Neural cell (in vitro differentiated cells): ENCODE results near the gene TANGO6. TPM values are rescaled to one million over a fixed set of nuclear protein-coding genes. Genes with fewer than 3 reads are reported as not detected.

Source experiments
- H2AFZ ChIP-seq: fragments of 200-600, 300-800 bp; sonication (generic), shearing (Covaris generic); 2 replicates; pipeline ENCODE4 v1.6.0; 2014; ENCODE audit warnings: low read depth, mild to moderate bottlenecking, antibody characterized with exemption, low read length, moderate library complexity
- H3F3A ChIP-seq: fragments of 200-600 bp; shearing (Covaris generic); 2 replicates; pipeline ENCODE4 v1.6.1; 2016; ENCODE audit warnings: mild to moderate bottlenecking, moderate library complexity, mixed read lengths, antibody characterized with exemption, low read length; ENCODE audit not compliant: insufficient read depth, poor library complexity, severe bottlenecking
- H3K27ac ChIP-seq: fragments of 200-600, 300-800 bp; sonication (generic), shearing (Covaris generic); 2 replicates; pipeline ENCODE4 v1.5.1; 2014; ENCODE audit warnings: mild to moderate bottlenecking, low read length, moderate library complexity
- H3K27me3 ChIP-seq: fragments of 300-800, 200-600 bp; sonication (generic), shearing (Covaris generic); 2 replicates; pipeline ENCODE4 v1.6.0; 2014; ENCODE audit warnings: mild to moderate bottlenecking, low read depth, low read length, moderate library complexity; ENCODE audit not compliant: insufficient read depth
- H3K36me3 ChIP-seq: fragments of 300-800, 200-600 bp; sonication (generic), shearing (Covaris generic); 2 replicates; pipeline ENCODE4 v1.5.1; 2014; ENCODE audit warnings: mild to moderate bottlenecking, antibody characterized with exemption, low read length, moderate library complexity; ENCODE audit not compliant: insufficient read depth
- H3K4me2 ChIP-seq: fragments of 300-800, 200-600 bp; sonication (generic), shearing (Covaris generic); 2 replicates; pipeline ENCODE4 v1.6.0; 2014; ENCODE audit warnings: mild to moderate bottlenecking, low read length
- H3K4me3 ChIP-seq: fragments of 300-800, 200-600 bp; sonication (generic), shearing (Covaris generic); 2 replicates; pipeline ENCODE4 v1.5.1; 2014; ENCODE audit warnings: mild to moderate bottlenecking, low read length, moderate library complexity
- H3K79me2 ChIP-seq: fragments of 200-600 bp; shearing (Covaris generic); replicated peaks from 2 replicates; pipeline ENCODE4 v1.6.0; 2014; ENCODE audit warnings: mild to moderate bottlenecking, low read length, moderate library complexity; ENCODE audit not compliant: insufficient read depth
- H3K9ac ChIP-seq: fragments of 300-800, 200-600 bp; sonication (generic), shearing (Covaris generic); 2 replicates; pipeline ENCODE4 v1.6.1; 2016; ENCODE audit warnings: mild to moderate bottlenecking, low read length, mixed read lengths
- H3K9me2 ChIP-seq: fragments of 200-600 bp; shearing (Covaris generic); 2 replicates; pipeline ENCODE4 v1.6.1; 2016; ENCODE audit warnings: mild to moderate bottlenecking, low read length, mixed read lengths; ENCODE audit not compliant: insufficient read depth
- H3K9me3 ChIP-seq: fragments of 200-600, 300-800 bp; sonication (generic), shearing (Covaris generic); 2 replicates; pipeline ENCODE4 v1.6.1; 2016; ENCODE audit warnings: mild to moderate bottlenecking, mixed run types, low read length, moderate library complexity, mixed read lengths
- H4K20me1 ChIP-seq: fragments of 200-600 bp; shearing (Covaris generic); 2 replicates; pipeline ENCODE4 v1.6.1; 2016; ENCODE audit warnings: mild to moderate bottlenecking, mixed run types; ENCODE audit not compliant: insufficient read depth
- EP300 ChIP-seq: fragments of 450-650 bp; conservative IDR thresholded peaks from 2 replicates; pipeline ENCODE4 v1.6.1; 2014; ENCODE audit warnings: antibody characterized with exemption, mild to moderate bottlenecking, moderate library complexity; ENCODE audit not compliant: poor library complexity, severe bottlenecking
- EZH2 ChIP-seq: fragments of 200-600, 300-800 bp; shearing (Covaris generic), sonication (generic); IDR thresholded peaks from 2 replicates; pipeline ENCODE4 v1.6.1; 2014; ENCODE audit warnings: antibody characterized with exemption, low read length, borderline replicate concordance, mild to moderate bottlenecking; ENCODE audit not compliant: insufficient read depth, poor library complexity, severe bottlenecking
- MXI1 ChIP-seq: fragments of 450-650 bp; conservative IDR thresholded peaks from 2 replicates; pipeline ENCODE4 v1.6.1; 2014; ENCODE audit warnings: antibody characterized with exemption, mild to moderate bottlenecking; ENCODE audit not compliant: poor library complexity, severe bottlenecking
- POLR2AphosphoS5 ChIP-seq: IDR thresholded peaks from 2 replicates; pipeline ENCODE4 v1.6.1; 2012
- RAD21 ChIP-seq: fragments of 450-650 bp; conservative IDR thresholded peaks from 2 replicates; pipeline ENCODE4 v1.6.1; 2014; ENCODE audit warnings: antibody characterized with exemption, mild to moderate bottlenecking, moderate library complexity
- SMC3 ChIP-seq: fragments of 450-650 bp; conservative IDR thresholded peaks from 2 replicates; pipeline ENCODE4 v1.6.1; 2014; ENCODE audit warnings: antibody characterized with exemption, mild to moderate bottlenecking, moderate library complexity; ENCODE audit not compliant: poor library complexity
- TAF1 ChIP-seq: IDR thresholded peaks from 2 replicates; pipeline ENCODE4 v1.6.1; 2012; ENCODE audit warnings: low read depth
- polyA plus RNA-seq: library from polyadenylated mRNA; depleted of rRNA; stranded (reverse); fragments of >200 nt; gene quantifications from 2 replicates; pipeline ENCODE4 v1.2.3, GENCODE V29; 2014
- TF ChIP-seq, protein P1 (sequence below): fragments of 450-650 bp; IDR thresholded peaks from 2 replicates; pipeline ENCODE4 v1.5.1; 2014; ENCODE audit warnings: antibody characterized with exemption, mild to moderate bottlenecking, moderate library complexity; ENCODE audit not compliant: poor library complexity, severe bottlenecking
- TF ChIP-seq, protein P2 (sequence below): IDR thresholded peaks from 2 replicates; pipeline ENCODE4 v1.6.1; 2012; ENCODE audit warnings: borderline replicate concordance

TANGO6 gene
- polyA plus RNA-seq, 1 donor from 2014 or later: 9.5 TPM

DNA sequence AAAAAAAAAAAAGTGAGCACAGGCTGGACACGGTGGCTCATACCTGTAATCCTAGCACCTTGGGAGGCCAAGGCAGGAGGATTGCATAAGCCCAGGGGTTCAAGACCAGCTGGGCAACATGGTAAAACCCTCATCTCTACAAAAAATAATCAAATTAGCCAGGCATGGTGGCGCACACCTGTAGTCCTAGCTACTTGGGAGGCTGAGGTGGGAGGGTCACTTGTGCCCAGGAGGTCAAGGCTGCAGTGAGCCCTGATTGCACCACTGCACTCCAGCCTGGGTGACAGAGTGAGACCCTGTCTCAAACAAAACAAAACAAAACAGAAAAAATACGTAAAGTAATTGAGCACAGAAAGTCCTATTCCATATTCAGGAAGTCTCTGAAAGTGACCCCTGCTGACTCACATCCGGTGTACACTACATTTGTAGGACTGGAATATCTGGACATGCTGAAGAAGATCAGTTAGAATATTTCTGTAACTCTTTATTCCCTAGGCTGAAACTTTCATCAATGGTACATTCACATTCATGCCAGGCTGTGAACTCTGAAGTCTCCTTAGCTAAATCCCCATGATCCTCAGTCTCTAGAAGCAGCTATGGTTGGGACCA lies 196.1 kb downstream of the TANGO6 start:
- Histone ChIP-seq H3K9me3 (peaks cover 4% of the 10 kb centered on the region), H3K27me3 (no peaks in the 10 kb centered on the region), H3K9ac (no peak overlapping the region), H3K4me2 (no peak overlapping the region), H3F3A (no peaks in the 10 kb centered on the region), H3K27ac (no peak overlapping the region), H3K4me3 (no peak overlapping the region), H4K20me1 (no peaks in the 10 kb centered on the region), H3K9me2 (no peaks in the 10 kb centered on the region), H3K36me3 (peaks cover 6% of the 10 kb centered on the region), H3K79me2 (no peaks in the 10 kb centered on the region), H2AFZ (no peak overlapping the region)
- TF ChIP-seq RAD21: no peak
- TF ChIP-seq, protein P1, sequence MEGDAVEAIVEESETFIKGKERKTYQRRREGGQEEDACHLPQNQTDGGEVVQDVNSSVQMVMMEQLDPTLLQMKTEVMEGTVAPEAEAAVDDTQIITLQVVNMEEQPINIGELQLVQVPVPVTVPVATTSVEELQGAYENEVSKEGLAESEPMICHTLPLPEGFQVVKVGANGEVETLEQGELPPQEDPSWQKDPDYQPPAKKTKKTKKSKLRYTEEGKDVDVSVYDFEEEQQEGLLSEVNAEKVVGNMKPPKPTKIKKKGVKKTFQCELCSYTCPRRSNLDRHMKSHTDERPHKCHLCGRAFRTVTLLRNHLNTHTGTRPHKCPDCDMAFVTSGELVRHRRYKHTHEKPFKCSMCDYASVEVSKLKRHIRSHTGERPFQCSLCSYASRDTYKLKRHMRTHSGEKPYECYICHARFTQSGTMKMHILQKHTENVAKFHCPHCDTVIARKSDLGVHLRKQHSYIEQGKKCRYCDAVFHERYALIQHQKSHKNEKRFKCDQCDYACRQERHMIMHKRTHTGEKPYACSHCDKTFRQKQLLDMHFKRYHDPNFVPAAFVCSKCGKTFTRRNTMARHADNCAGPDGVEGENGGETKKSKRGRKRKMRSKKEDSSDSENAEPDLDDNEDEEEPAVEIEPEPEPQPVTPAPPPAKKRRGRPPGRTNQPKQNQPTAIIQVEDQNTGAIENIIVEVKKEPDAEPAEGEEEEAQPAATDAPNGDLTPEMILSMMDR: no peak
- no peak for TF ChIP-seq SMC3
- TF ChIP-seq EP300: no peak
- TF ChIP-seq TAF1: no peak
- no peak for TF ChIP-seq MXI1
- TF ChIP-seq, protein P2, sequence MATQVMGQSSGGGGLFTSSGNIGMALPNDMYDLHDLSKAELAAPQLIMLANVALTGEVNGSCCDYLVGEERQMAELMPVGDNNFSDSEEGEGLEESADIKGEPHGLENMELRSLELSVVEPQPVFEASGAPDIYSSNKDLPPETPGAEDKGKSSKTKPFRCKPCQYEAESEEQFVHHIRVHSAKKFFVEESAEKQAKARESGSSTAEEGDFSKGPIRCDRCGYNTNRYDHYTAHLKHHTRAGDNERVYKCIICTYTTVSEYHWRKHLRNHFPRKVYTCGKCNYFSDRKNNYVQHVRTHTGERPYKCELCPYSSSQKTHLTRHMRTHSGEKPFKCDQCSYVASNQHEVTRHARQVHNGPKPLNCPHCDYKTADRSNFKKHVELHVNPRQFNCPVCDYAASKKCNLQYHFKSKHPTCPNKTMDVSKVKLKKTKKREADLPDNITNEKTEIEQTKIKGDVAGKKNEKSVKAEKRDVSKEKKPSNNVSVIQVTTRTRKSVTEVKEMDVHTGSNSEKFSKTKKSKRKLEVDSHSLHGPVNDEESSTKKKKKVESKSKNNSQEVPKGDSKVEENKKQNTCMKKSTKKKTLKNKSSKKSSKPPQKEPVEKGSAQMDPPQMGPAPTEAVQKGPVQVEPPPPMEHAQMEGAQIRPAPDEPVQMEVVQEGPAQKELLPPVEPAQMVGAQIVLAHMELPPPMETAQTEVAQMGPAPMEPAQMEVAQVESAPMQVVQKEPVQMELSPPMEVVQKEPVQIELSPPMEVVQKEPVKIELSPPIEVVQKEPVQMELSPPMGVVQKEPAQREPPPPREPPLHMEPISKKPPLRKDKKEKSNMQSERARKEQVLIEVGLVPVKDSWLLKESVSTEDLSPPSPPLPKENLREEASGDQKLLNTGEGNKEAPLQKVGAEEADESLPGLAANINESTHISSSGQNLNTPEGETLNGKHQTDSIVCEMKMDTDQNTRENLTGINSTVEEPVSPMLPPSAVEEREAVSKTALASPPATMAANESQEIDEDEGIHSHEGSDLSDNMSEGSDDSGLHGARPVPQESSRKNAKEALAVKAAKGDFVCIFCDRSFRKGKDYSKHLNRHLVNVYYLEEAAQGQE: no peak
- no peak for TF ChIP-seq EZH2
- TF ChIP-seq POLR2AphosphoS5: no peak

DNA sequence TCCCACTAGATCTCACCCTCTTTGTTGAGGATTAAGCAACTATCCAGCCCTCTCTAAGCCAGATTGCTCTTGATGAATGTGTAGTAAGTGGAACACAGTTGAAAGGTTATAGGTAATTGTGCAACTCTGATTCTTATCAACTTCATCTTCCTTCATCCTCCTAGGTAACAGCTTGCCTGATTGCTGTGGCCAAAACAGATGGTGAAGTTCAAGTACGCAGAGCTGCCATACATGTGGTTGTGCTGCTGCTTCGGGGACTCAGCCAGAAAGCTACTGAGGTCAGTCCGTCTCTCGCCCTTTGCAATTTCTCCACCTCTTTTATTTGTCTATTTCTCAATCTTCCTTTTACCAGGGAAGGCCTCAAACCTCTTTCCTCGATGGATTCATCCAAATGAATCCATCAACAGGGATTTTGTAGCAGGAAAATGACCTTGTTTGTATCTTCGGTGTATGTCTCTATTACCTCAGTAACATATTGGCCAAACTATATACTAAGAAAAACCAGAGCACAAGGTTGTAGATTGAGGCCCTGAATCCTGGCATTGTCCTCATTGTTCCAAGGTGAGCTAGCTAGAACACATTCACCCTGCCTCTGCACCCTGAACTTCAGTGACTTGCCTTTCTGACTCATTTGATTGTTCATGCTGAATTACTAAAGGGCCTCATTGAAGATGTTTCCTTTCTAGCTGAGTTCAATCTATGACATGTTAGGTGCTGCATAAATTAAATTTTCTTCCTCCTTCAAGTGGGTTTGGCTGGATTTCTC lies 197.0 kb downstream of the TANGO6 start:
- TF ChIP-seq, protein P1: no peak
- TF ChIP-seq TAF1 (no peak), SMC3 (no peak), MXI1 (no peak), EZH2 (no peak), RAD21 (no peak), POLR2AphosphoS5 (no peak), EP300 (no peak)
- TF ChIP-seq, protein P2: no peak

More for the DNA sequence above, 197.0 kb downstream of the TANGO6 start:
- Histone ChIP-seq H3K27ac (no peak overlapping the region), H3K4me3 (no peak overlapping the region), H3K9me2 (no peaks in the 10 kb centered on the region), H2AFZ (no peak overlapping the region), H3K9me3 (peaks cover 4% of the 10 kb centered on the region), H3K9ac (no peak overlapping the region), H3K4me2 (no peak overlapping the region), H3K79me2 (no peaks in the 10 kb centered on the region), H3F3A (no peaks in the 10 kb centered on the region), H3K27me3 (no peaks in the 10 kb centered on the region), H4K20me1 (no peaks in the 10 kb centered on the region), H3K36me3 (peaks cover 6% of the 10 kb centered on the region)
